GM21717 (cell line): ENCODE data around the gene YPEL2.
A peak's percentile ranks its signal among the peaks of the same experiment; 100 is the strongest.

Experiments used
- ATAC-seq: cut with Tn5 transposase; IDR thresholded peaks from one replicate; pipeline ENCODE4 v1.9.1; 2021; ENCODE audit warnings: mild to moderate bottlenecking, moderate library complexity; ENCODE audit not compliant: unreplicated experiment

YPEL2 gene

GRCh38 chr17:59356543-59357218 is 25.2 kb downstream of the YPEL2 start:
- ATAC-seq = no peak

DNA sequence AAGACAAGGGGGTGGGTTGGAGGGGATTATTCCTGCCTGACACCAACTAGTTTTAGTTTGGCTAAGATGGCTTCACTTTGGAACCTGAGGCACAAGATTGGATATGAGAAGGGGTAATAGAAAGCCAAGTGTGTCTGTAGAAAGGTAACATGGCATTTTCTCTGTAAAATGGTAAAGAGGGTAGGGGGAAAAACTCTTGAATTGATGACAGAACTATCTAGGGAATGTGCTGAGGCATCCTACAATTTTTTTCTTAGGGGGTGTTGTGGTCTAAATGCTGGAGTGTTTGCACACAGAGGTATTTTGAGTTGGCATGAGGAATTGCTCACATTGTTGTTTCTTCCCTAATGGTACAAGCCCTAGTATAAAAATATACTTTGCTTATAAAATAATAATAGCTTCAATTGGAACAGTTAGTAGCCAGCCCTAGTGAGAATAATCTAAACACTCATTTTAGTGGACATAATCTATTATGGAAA is 25.8 kb downstream of the YPEL2 start:
- no peak for ATAC-seq

GRCh38 chr17:59357929-59358328 is 26.5 kb downstream of the YPEL2 start:
- no peak for ATAC-seq

DNA sequence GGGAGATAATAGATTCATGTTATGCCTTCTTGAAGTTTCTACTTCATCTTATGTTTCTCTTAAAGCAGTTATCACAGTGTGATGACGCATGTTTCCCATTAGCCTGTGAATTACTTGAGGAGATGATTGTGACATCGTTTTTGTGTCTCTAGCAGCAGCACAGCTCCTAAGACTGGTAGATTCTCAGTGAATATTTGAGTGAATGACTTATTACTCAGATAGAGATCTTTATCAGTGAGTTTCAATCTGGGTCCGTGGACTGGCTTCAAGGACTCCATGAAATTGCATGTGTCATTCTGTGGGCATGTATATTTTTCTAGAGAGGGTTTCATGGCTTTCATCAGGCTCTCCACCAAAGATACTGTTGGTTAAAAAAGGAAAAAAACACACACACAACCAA is 29.9 kb downstream of the YPEL2 start:
- ATAC-seq = no peak

GRCh38 chr17:59361916-59362810 is 30.7 kb downstream of the YPEL2 start:
- no peak for ATAC-seq

GRCh38 chr17:59362811-59363205 is 31.4 kb downstream of the YPEL2 start:
- ATAC-seq = no peak

DNA sequence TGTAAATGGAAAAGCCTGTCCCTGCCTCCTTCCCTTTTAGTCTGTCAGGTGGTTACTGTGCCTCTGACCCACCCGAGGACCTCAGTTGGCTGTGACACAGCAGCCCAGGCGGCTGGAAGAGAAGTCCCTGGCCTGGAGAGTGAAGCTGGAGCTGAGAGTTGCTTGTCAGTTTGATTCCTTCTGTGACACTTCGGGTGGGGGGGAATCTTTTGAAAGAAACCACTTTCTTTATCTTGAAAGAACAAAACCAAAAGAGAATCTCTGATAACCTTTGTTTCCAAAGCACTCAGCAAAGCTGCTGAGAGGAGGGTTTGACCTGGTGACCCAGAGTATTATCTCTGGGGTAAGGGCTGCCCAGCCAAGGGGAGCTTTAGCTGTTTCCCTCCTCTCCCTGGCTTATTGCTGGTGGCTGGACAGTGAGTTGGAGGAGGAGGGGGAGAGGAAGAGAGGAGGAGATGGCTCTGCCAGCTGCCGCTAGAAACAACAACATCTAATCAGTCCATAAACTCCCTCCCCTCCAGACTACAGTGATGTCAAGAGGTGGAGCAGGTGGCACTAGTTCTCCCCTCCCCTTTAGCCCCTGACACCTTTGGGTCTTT is 34.0 kb downstream of the YPEL2 start:
- no peak for ATAC-seq

DNA sequence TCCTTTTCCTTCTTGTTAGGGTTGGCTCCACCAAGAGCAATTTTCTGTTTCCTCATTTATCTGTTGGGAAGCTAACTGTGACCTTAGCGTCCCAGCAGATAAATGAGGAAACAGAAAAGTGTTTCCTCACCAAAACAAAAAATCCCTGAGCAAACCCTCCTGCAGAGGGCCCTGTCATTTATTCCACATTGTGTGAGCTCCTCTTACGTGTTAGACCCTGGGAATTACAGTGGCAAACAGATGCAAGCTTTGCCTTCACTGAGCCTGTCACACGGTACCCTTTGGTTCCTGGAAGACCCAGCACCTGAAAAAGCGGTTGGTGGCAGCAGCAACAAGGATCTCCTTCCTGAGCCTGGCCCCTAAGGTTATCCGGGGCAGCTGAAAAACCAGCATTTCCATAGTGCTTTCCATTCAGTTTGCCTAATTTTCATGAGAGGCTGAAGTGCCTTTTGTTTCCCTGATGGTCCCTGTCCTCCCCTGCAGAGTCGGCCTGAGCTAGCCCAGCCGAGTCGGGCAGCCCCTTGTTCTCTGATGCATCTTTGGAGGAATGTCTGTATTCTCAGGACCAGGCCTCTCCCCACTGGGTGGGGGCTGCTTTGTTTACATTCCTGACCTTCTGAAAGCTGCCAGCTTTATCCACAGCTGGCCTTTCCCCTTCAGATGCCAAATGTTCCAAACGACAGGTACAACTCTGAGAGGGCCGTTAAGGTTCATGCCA is 34.7 kb downstream of the YPEL2 start:
- ATAC-seq = no peak

DNA sequence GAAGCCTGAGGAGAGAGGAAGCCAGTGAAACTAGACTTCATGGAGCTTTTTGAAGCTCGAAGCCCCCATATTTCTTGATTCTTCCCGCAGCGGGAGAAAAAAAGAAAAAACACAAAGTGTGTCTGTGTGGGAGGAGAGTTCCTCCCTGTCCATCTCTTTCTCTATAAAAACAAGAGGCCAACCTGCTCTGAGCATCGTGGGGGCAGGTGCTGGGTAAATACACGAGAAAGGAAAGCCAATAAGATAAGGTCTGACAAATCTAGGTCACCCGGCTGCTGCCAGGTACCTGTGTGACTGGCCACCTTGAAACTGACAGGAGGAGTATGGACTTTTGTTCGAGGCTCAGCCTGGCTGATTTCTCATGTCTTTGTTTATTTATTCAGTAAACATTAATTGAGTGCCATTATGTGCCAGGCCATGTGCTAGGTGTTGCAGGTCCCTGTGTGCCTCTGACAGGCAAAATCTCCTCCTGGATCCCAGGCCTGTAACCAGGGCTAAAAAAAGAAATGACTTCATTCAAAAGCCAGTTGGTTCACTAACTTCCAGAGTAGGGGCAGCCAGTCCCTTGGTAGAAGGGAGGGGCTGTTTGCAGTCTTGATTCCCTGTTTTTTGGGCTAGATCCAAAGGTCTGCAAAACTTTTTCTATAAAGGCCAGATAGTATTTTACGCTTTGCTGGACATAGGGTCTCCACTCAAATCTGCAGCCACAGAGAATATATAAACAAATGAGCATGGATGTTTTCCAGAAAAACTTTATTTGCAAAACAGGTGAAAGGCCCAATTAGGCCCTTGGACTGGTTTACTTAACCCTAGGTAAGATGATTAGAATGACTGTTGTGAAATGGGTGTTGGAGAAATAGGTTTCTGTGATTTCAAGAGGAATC is 35.6 kb downstream of the YPEL2 start:
- ATAC-seq = no peak

DNA sequence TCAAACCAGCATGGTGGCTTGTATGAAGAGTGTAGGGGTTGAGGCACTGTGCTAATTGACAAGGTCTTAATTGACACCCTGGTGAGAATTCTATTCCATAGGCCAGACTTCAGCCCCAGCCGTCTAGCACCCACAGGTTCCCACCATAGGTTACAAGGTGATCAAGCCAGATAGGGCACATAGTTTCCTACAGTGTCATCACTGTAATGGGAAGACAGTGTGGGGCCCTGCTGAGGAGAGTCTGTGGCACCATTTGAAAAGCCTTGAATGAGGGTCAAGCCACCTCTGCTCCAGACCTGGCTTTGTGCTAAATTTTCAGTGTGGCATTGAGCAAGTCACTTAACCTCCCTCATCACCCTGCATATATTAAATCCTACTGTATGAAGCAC is 36.2 kb downstream of the YPEL2 start:
- no peak for ATAC-seq

DNA sequence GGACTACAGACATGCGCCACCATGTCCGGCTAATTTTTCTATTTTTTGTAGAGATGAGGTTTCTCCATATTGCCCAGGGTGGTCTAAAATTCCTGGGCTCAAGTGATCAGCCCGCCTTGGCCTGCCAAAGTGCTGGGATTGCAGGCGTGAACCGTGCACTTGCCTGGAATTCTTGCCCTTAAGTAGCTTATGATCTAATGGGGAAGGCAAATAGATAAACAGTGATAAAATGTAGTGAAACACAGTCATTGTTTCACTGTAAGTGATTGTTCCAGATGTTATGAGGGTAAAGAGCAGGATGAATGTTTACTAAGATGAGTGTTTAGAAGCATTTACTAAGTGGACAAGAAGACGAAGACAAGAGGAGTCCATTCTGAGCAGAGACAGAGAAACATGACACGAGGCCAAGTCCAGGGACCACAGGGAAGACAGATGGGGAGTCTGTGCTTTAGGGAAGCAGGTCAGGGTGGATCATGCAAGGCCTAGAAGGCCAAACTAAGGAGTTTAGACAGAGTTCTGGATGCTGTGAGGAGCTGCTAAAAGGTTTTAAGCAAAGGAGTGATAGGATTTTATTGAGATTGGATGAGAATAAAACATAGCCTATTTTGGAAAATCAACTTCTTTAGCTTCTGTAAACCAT is 36.9 kb downstream of the YPEL2 start:
- no peak for ATAC-seq

DNA sequence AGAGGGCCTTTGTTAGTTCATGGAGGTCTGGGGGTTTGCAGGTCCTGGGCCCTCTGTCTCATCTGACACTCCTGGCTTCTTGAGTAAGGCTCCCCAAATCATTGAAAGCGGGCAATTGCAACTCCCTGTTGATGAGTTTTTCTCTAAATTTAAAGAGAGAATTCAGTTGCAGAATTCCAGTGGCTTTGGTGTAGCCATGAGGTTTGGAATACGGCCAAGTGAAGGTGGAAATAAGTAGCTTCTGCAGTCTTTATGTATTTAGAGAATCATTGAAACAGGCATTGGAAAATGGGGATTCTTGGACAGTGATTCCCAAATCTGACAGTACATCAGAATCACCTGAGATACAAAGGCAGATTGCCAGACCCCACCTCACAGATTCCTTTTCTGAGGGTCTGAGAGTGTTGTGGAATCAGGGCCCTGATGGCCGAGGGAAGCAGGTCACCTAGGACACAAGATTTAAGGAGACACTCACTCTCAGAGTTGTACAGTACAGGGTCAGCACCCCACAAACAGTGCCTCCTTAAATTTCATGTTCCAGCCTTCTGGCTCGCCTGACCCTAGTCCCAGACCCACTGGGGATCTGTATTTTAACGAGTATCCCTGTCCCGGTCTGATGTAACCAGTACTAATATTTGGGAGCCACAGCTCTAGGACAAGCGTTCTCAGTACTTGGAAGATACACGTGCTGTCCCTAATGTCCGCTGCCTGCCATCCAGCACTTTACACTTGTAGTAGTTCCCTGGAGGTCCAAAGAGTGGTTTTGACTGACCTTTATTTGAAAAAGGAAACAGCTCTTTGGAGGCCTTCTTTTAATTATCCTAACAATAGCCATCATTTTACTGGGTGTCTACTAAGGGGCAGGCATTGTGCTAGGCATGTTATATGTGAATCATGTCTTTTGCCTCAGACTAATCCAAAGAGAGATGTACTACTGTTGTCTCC is 37.8 kb downstream of the YPEL2 start:
- ATAC-seq = no peak

- ATAC-seq = no peak
Observed at GRCh38 chr17:59370593-59371299, 39.3 kb downstream of the YPEL2 start.

DNA sequence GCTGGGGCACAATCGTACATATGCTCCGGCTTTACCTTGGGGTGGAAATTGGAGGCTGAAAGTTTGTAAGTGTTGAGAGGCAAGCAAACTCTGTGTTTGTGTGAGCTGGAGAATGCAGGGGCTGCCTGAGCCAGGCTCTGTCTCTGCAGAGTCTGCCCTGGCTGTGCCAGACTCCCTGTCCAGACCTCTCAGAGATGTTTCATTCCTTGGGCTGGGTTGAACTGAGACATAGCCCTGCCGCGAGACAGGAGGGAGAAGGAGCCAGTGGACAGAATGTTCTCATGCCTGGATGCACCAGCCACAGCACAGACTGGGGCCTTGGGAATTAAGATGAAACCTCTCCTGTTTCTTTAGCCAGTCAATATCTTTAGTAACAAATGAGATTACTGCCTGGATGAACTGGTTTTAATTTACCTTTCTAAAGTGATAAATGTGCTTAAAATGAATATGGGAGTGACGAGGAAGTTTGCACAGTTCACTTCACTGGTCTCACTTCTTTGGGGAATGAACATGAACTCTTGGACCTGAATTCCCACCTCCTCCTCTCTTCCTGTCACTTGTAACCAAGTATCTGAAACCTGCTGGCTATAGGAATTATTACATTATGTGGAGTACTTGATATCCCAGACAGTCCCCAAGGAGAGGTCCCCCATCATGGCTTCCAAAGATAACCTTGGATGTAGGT is 40.1 kb downstream of the YPEL2 start:
- ATAC-seq = no peak

GRCh38 chr17:59372138-59372751 is 40.8 kb downstream of the YPEL2 start:
- ATAC-seq = peak; percentile 59

GRCh38 chr17:59373882-59374495 is 42.5 kb downstream of the YPEL2 start:
- no peak for ATAC-seq

DNA sequence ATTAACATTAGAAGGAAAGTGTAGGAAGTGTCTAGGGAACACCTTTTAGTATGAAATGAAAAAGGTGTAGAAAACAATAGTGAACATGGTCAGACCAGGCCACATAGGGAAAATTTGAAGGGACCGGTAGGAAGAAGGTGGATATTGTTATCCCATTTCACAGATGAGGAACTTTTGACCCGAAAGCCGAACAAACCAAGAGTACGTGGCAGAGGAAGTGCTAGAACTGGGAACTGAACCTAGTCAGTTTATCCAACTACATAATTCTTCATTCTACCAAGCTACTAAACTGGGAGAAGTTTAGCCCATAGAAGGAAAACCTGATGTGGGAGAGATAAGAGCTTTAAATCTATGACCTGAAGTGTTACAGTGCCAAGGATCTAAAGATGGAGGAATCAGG is 43.2 kb downstream of the YPEL2 start:
- no peak for ATAC-seq
